Measurements from ENCODE around the gene KRT76.

The KRT76 gene

DNA sequence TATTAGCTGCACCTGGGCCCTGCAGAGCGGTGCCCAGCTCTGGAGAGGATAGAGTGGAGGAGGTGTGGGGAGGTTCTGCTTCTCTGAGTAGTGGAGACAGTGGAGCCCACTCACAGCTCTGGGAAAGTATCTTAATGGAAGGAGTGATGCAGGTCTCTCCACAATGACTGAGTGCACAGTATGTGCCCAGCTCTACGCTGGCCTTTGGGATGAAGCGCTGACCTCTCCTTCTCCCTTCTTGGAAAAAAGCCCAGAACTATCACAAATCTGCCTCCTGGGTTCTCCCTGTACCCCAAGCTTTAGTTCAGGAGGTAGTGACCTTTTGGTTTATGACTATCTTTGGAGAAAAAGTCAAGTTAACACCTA is 19.3 kb upstream of the KRT76 start:
- TF ChIP-seq TAF1 (IDR thresholded peaks at IDR 0.05; ENCODE audit: low read depth) (no peak), TEAD4 (IDR thresholded peaks at IDR 0.05) (no peak), USF1 (IDR thresholded peaks at IDR 0.05) (no peak), FOXM1 (IDR thresholded peaks at IDR 0.05; ENCODE audit: borderline replicate concordance, low read depth) (no peak), TCF12 (IDR thresholded peaks at IDR 0.05; ENCODE audit: low read depth) (no peak), CREB1 (IDR thresholded peaks at IDR 0.05; ENCODE audit: low read depth) (no peak), YY1 (IDR thresholded peaks at IDR 0.05; ENCODE audit: low read depth) (no peak), CEBPB (IDR thresholded peaks at IDR 0.05) (no peak), EP300 (IDR thresholded peaks at IDR 0.05; ENCODE audit: borderline replicate concordance) (no peak), RAD21 (IDR thresholded peaks at IDR 0.05; ENCODE audit: low read depth) (no peak), NFIC (IDR thresholded peaks at IDR 0.05) (no peak), EGR1 (IDR thresholded peaks at IDR 0.05) (no peak), ZBTB7A (IDR thresholded peaks at IDR 0.05; ENCODE audit: low read depth) (no peak)
- TF ChIP-seq, protein P1, sequence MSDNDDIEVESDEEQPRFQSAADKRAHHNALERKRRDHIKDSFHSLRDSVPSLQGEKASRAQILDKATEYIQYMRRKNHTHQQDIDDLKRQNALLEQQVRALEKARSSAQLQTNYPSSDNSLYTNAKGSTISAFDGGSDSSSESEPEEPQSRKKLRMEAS (IDR thresholded peaks at IDR 0.05) = no peak
- TF ChIP-seq, protein P2, sequence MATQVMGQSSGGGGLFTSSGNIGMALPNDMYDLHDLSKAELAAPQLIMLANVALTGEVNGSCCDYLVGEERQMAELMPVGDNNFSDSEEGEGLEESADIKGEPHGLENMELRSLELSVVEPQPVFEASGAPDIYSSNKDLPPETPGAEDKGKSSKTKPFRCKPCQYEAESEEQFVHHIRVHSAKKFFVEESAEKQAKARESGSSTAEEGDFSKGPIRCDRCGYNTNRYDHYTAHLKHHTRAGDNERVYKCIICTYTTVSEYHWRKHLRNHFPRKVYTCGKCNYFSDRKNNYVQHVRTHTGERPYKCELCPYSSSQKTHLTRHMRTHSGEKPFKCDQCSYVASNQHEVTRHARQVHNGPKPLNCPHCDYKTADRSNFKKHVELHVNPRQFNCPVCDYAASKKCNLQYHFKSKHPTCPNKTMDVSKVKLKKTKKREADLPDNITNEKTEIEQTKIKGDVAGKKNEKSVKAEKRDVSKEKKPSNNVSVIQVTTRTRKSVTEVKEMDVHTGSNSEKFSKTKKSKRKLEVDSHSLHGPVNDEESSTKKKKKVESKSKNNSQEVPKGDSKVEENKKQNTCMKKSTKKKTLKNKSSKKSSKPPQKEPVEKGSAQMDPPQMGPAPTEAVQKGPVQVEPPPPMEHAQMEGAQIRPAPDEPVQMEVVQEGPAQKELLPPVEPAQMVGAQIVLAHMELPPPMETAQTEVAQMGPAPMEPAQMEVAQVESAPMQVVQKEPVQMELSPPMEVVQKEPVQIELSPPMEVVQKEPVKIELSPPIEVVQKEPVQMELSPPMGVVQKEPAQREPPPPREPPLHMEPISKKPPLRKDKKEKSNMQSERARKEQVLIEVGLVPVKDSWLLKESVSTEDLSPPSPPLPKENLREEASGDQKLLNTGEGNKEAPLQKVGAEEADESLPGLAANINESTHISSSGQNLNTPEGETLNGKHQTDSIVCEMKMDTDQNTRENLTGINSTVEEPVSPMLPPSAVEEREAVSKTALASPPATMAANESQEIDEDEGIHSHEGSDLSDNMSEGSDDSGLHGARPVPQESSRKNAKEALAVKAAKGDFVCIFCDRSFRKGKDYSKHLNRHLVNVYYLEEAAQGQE (IDR thresholded peaks at IDR 0.05; ENCODE audit: low read depth) = no peak

DNA sequence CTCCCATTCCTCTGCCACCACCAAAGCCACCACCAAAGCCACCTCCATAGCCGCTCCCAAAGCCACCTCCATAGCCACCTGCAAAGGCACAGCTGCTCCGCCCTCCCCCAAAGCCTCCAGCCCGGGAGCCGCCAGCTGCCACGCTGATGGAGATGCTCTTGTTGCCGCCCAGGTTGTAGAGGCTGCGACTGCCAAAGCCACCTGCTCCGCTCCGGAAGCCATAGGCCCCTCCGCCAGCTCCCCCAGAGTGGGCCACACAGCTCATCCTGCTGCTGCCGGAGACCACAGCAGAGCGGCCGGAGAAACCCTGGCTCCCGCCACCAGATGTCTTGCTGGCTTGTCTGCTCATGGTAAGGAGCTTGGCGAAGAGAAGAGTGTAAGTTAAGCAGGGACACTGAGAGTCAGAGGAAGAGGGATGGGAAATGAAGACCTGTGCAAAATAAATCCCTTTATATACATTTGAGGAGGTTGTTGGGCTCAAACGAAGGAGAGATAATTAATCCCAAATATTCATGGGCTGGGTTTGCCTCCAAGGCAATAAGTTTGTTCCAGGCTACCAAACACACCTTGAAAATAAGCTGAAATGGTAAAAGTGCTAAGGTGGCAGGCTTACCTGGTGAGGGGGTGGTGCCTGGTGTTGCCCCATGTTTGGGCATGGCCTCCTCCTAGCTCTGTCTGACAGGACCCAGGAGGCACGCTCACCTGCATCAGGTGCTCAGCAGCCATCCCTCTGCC is 18.7 kb upstream of the KRT76 start, which contains the start of gene KRT3:
TSS of gene KRT3 (minus strand) at position 424 of the 735 bp plus-strand sequence. CDS start at position 349, 75 bp downstream.
- no peak for TF ChIP-seq RAD21 (IDR thresholded peaks at IDR 0.05; ENCODE audit: low read depth)
- TF ChIP-seq CREB1 (IDR thresholded peaks at IDR 0.05; ENCODE audit: low read depth) = no peak
- no peak for TF ChIP-seq TAF1 (IDR thresholded peaks at IDR 0.05; ENCODE audit: low read depth)
- TF ChIP-seq, protein P2 (IDR thresholded peaks at IDR 0.05; ENCODE audit: low read depth) = no peak
- no peak for TF ChIP-seq EP300 (IDR thresholded peaks at IDR 0.05; ENCODE audit: borderline replicate concordance)
- TF ChIP-seq CEBPB (IDR thresholded peaks at IDR 0.05) = no peak
- TF ChIP-seq NFIC (IDR thresholded peaks at IDR 0.05) = no peak
- no peak for TF ChIP-seq FOXM1 (IDR thresholded peaks at IDR 0.05; ENCODE audit: borderline replicate concordance, low read depth)
- no peak for TF ChIP-seq EGR1 (IDR thresholded peaks at IDR 0.05)
- no peak for TF ChIP-seq TCF12 (IDR thresholded peaks at IDR 0.05; ENCODE audit: low read depth)
- TF ChIP-seq TEAD4 (IDR thresholded peaks at IDR 0.05) = no peak
- no peak for TF ChIP-seq USF1 (IDR thresholded peaks at IDR 0.05)
- no peak for TF ChIP-seq YY1 (IDR thresholded peaks at IDR 0.05; ENCODE audit: low read depth)
- TF ChIP-seq, protein P1 (IDR thresholded peaks at IDR 0.05) = no peak
- no peak for TF ChIP-seq ZBTB7A (IDR thresholded peaks at IDR 0.05; ENCODE audit: low read depth)

DNA sequence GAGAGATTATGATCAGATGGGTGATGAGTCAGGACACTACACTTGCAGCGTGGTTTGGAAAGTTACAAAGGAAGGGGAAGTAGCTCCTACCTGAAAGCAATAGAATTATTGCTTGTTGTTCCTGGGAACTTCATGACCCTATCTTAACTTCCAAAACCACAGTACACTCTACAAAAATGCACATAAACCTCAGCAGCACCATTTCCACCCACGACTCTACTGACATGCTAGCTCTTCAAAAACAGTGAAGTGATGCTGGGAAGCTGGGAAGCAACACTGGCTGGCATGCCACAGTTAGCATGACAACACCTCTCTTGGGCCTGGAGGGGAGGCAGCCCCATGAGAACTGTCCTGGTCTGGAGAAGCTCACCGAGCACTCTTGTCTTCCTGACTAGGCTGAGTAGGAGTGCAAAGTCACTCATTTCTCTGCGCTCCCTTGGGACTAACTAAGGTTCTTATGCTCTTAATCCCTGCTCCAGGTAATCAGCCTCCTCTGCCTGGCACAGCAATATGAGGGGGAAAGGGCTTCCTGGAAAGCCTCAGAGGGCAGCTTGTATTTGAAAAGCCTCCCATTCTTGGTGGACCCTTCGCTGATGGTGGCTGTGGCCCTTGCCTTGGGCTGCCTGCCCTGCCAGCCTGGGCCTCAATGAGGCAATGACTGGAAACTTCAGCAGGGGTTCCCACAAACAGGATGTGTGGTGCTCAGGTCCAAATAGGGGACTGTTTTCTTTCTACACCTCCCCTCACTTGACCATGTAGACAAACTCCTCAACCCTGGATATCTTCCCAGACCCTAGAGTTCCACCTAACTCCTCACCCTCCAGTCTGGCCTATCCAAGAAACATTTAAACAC is 17.6 kb upstream of the KRT76 start:
- no peak for TF ChIP-seq EGR1 (IDR thresholded peaks at IDR 0.05)
- no peak for TF ChIP-seq TEAD4 (IDR thresholded peaks at IDR 0.05)
- no peak for TF ChIP-seq TAF1 (IDR thresholded peaks at IDR 0.05; ENCODE audit: low read depth)
- no peak for TF ChIP-seq RAD21 (IDR thresholded peaks at IDR 0.05; ENCODE audit: low read depth)

GRCh38 chr12:52792185-52793029 is 15.3 kb upstream of the KRT76 start:
- TF ChIP-seq, protein P1 (IDR thresholded peaks at IDR 0.05) = no peak
- TF ChIP-seq TEAD4 (IDR thresholded peaks at IDR 0.05) (no peak), RAD21 (IDR thresholded peaks at IDR 0.05; ENCODE audit: low read depth) (no peak), ZBTB7A (IDR thresholded peaks at IDR 0.05; ENCODE audit: low read depth) (no peak), YY1 (IDR thresholded peaks at IDR 0.05; ENCODE audit: low read depth) (no peak), CEBPB (IDR thresholded peaks at IDR 0.05) (no peak), EP300 (IDR thresholded peaks at IDR 0.05; ENCODE audit: borderline replicate concordance) (no peak), CREB1 (IDR thresholded peaks at IDR 0.05; ENCODE audit: low read depth) (no peak), TCF12 (IDR thresholded peaks at IDR 0.05; ENCODE audit: low read depth) (no peak), USF1 (IDR thresholded peaks at IDR 0.05) (no peak), NFIC (IDR thresholded peaks at IDR 0.05) (no peak), TAF1 (IDR thresholded peaks at IDR 0.05; ENCODE audit: low read depth) (no peak), EGR1 (IDR thresholded peaks at IDR 0.05) (no peak), FOXM1 (IDR thresholded peaks at IDR 0.05; ENCODE audit: borderline replicate concordance, low read depth) (no peak)
- TF ChIP-seq, protein P2 (IDR thresholded peaks at IDR 0.05; ENCODE audit: low read depth) = no peak
